Liver (tissue), 3 donors: Measurements from ENCODE around the gene SUGCT.

Source experiments
- CTCF ChIP-seq: fragments of 150-350 bp; IDR thresholded peaks from 2 replicates; pipeline ENCODE4 v1.5.1; 2017; ENCODE audit warnings: improper control_type of control experiment, low read depth, low read length; ENCODE audit not compliant: missing input control
- REST ChIP-seq: IDR thresholded peaks from 2 replicates; pipeline ENCODE4 v1.6.1; 2016; ENCODE audit warnings: antibody characterized with exemption, mild to moderate bottlenecking
- RXRA ChIP-seq, 2 donors: IDR thresholded peaks; 2 replicates each; pipeline ENCODE4 v1.6.1; 2017 to 2018; ENCODE audit warnings: antibody characterized with exemption in 2 of 2, mild to moderate bottlenecking in 1 of 2
- TAF1 ChIP-seq: conservative IDR thresholded peaks from 2 replicates; pipeline ENCODE4 v1.6.1; 2016; ENCODE audit warnings: antibody characterized with exemption, mild to moderate bottlenecking
- donor health status: healthy.
- donor health status: healthy.

- TF ChIP-seq CTCF (no peak), REST (no peak), RXRA (IDR thresholded peaks at IDR 0.05) (peak in 1 of 2 donors; percentile 8), TAF1 (no peak)
Observed at GRCh38 chr7:40717242-40717641, 582.4 kb downstream of the SUGCT start.
